ENCODE measurements around the gene RNF225. TPM values are rescaled to one million over a fixed set of nuclear protein-coding genes. Genes with fewer than 3 reads are reported as not detected.

Gene RNF225
- total and polyA plus RNA-seq, 2 of the 13 experiments (the other 11 are each of a cell fraction or from before 2014, with no cell fraction given), result not detected

DNA sequence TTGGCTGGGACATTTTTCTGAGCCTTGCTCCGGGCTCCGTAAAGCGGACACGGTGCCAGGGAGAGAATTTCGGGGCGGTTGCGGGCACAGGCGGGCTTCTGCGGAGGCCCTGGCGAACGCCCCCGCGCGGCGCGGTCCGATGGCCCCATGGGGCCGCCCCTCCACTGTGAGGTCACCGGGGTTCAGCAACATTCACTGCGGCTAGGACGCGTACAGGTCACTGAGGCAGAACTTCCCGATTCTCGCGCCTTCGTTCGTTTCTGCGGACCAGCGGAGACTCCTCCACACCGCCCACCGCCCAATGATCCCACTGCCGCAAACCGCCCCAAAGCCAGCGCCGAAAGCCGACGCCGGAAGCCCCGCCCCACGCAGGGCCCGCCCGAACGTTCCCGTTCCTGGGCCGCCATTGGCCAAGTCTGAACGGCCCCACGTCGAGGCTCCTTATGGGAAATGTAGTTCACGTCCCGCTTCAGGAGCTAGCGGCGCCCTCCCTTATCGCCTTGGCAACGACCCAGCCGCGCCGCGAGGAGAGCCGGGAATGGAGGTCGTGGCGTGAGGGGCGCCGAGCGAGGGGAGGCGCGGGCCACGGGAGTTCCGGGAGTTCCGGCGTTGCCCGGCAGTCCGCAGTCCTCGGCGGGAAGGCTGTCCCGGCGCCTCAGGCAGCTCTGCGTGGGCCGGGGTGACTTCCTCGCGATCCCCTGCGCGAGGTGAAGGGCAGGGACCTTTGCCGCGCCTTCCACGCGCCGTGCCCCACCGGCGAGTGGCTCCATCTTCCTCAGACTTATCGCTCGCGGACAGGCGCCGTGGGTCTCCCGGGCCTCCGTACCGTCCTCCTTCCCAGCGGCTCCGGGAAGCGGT is 12.9 kb downstream of the RNF225 start, which contains the start of gene ZNF584 (continued):
- TF ChIP-seq ZNF776 (CRISPR knock-in tag; IDR thresholded peaks at IDR 0.05), result no peak; the same call in 1 of the 2 replicates
- no peak for TF ChIP-seq MIXL1 (CRISPR knock-in tag; IDR thresholded peaks at IDR 0.05)
- peak; percentile 92 for TF ChIP-seq ZNF781 (CRISPR knock-in tag; IDR thresholded peaks at IDR 0.05; ENCODE audit: borderline replicate concordance, not compliant biosample characterization)
- peak; percentile 19 for TF ChIP-seq XRCC5 (optimal IDR thresholded peaks at IDR 0.05; ENCODE audit: low read length)
- TF ChIP-seq ZBED4 (CRISPR knock-in tag; IDR thresholded peaks at IDR 0.05; ENCODE audit: borderline replicate concordance), result no peak
- 0 out of 2 replicates have a peak, but pooled peaks have one; percentile 72 for TF ChIP-seq TFDP2 (CRISPR knock-in tag; IDR thresholded peaks at IDR 0.05)
- TF ChIP-seq ZNF20 (CRISPR knock-in tag; IDR thresholded peaks at IDR 0.05), result 0 out of 2 replicates have a peak, but pooled peaks have one; percentile 38
- TF ChIP-seq ZNF543 (CRISPR knock-in tag; IDR thresholded peaks at IDR 0.05), result peak; percentile 79; the same call in 1 of the 2 replicates
- TF ChIP-seq ISX (CRISPR knock-in tag; conservative IDR thresholded peaks at IDR 0.05), result no peak
- TF ChIP-seq HDAC6 (IDR thresholded peaks at IDR 0.05; ENCODE audit: low read depth, low read length), result no peak
- TF ChIP-seq ZNF766 (CRISPR knock-in tag; IDR thresholded peaks at IDR 0.05; ENCODE audit: borderline replicate concordance), result no peak; the same call in 1 of the 2 replicates
- TF ChIP-seq ZMYM4 (CRISPR knock-in tag; IDR thresholded peaks at IDR 0.05), result no peak; the same call in 1 of the 2 replicates
- TF ChIP-seq TRIM24 (CRISPR knock-in tag; IDR thresholded peaks at IDR 0.05), result no peak
- TF ChIP-seq NPAS2 (CRISPR knock-in tag; IDR thresholded peaks at IDR 0.05; ENCODE audit: borderline replicate concordance), result no peak
- no peak for TF ChIP-seq SYNCRIP (IDR thresholded peaks at IDR 0.05; ENCODE audit: insufficient read depth, low read depth, low read length)
- no peak; the same call in 1 of the 2 replicates for TF ChIP-seq PRDM4 (CRISPR knock-in tag; IDR thresholded peaks at IDR 0.05; ENCODE audit: borderline replicate concordance)
- TF ChIP-seq ZNF652 (CRISPR knock-in tag; IDR thresholded peaks at IDR 0.05; ENCODE audit: borderline replicate concordance, low read depth), result 0 out of 2 replicates have a peak, but pooled peaks have one; percentile 17
- peak; percentile 57; the same call in 1 of the 2 replicates for TF ChIP-seq CBFB (CRISPR knock-in tag; IDR thresholded peaks at IDR 0.05)
- TF ChIP-seq ZNF577 (CRISPR knock-in tag; IDR thresholded peaks at IDR 0.05; ENCODE audit: borderline replicate concordance, low read depth), result no peak
